Heart left ventricle (tissue), 16 donors: ENCODE data around the gene YBX1. TPM values are rescaled to one million over a fixed set of nuclear protein-coding genes. Genes with fewer than 3 reads are reported as not detected.

ENCODE experiments used
- ATAC-seq, 4 donors: fragments of 200-7000 bp; cut with Tn5 transposase; one replicate each; pipeline ENCODE4 v1.9.1; 2020 to 2022; ENCODE audit warnings: moderate library complexity in 4 of 4, mild to moderate bottlenecking in 3 of 4, moderate number of reproducible peaks in 1 of 4
- DNase-seq, 5 donors: peaks; one replicate each; pipeline ENCODE4 v3.0.0-alpha.2; 2020
- H3K27ac ChIP-seq, 12 donors: fragments of 200-600 bp; sonication (generic) in 4 of 12; one replicate each; pipeline versions ENCODE4 v1.5.0 to v1.8.0; 2016 to 2022; ENCODE audit warnings: mild to moderate bottlenecking in 2 of 12
- H3K27me3 ChIP-seq, 9 donors: fragments of 200-600 bp; sonication (generic) in 2 of 9; one replicate each; pipeline versions ENCODE4 v1.5.1 to v1.8.0; 2016 to 2022; ENCODE audit warnings: mild to moderate bottlenecking in 3 of 9
- H3K36me3 ChIP-seq, 9 donors: fragments of 200-600 bp; sonication (generic) in 2 of 9; one replicate each; pipeline versions ENCODE4 v1.5.0 to v1.8.0; 2018 to 2022; ENCODE audit warnings: mild to moderate bottlenecking in 2 of 9
- H3K4me1 ChIP-seq, 12 donors: fragments of 200-600 bp; sonication (generic) in 4 of 12; one replicate each; pipeline versions ENCODE4 v1.5.0 to v1.8.0; 2016 to 2022; ENCODE audit warnings: mild to moderate bottlenecking in 3 of 12
- H3K4me3 ChIP-seq, 12 donors: fragments of 200-600 bp; sonication (generic) in 4 of 12; one replicate each; pipeline versions ENCODE4 v1.5.0 to v1.8.0; 2017 to 2022; ENCODE audit warnings: mild to moderate bottlenecking in 9 of 12, moderate library complexity in 4 of 12
- H3K9me3 ChIP-seq, 12 donors: fragments of 200-600 bp; sonication (generic) in 4 of 12; one replicate each; pipeline versions ENCODE4 v1.5.0 to v1.8.0; 2016 to 2022; ENCODE audit warnings: mild to moderate bottlenecking in 1 of 12
- POLR2A ChIP-seq, 2 donors: fragments of 450-650 bp; IDR thresholded peaks; one replicate each; pipeline ENCODE4 v1.6.1; 2017; ENCODE audit warnings: antibody characterized with exemption in 2 of 2, mild to moderate bottlenecking in 2 of 2, moderate library complexity in 2 of 2
- WGBS, 4 donors: extraction: QIAGEN DNeasy Blood & Tissue Kit in 2 of 4; methylation state at CpG; one replicate each; pipeline versions ENCODE4 v1.1.5 to v1.1.7; 2013 to 2018; 5-methylcytosine and 5-hydroxymethylcytosine counted together
- intact Hi-C, 10 donors: fragments of 100-400 bp; cut with DNase I; formaldehyde crosslinking; loops; one replicate each; pipeline versions ENCODE4 v1.11.1 to v1.14.2; 2022
- polyA plus RNA-seq, 2 donors: library from polyadenylated mRNA; stranded (reverse); fragments of 200-250 nt; gene quantifications; one replicate each; pipeline ENCODE4 v1.2.3, GENCODE V29; 2013
- total RNA-seq, 9 donors: library from RNA; depleted of rRNA in 2 of 9; stranded (reverse); fragments of >200 nt in 2 of 9; fragmentation: NEBNext Ultra II Directional in 3 of 9; extraction: Animal tissue kit (Norgen Biotek cat#: 25700) in 3 of 9; gene quantifications; one replicate each; pipeline versions ENCODE4 v1.1.0 to v1.2.4, GENCODE V29; 2016 to 2023
- TF ChIP-seq, protein P1 (sequence below), 12 donors: fragments of 200-600 bp; sonication (generic) in 4 of 12; IDR thresholded peaks; one replicate each; pipeline versions ENCODE4 v1.5.0 to v1.8.0; 2018 to 2022; ENCODE audit warnings: antibody characterized with exemption in 12 of 12, mild to moderate bottlenecking in 5 of 12
- donor health status: ischemic (EF 13 %, LVEDD 7.1; RV severe dilation, severe dysfunction).
- donor health status: healthy with polysubstance abuse.
- donor health status: DM: no; HTN: yes; CAD: no.
- donor health status: DM: no; HTN: no; CAD: no.
- donor health status: ischemic (EF 25% LVEDD 6.9; RV normal size, moderate dysfunction).
- donor health status: ischemic (EF 25% LVEDD 5.7; RV mildly dilated, moderate dysfunction).
- donor health status: healthy.
- donor health status: DM: yes; HTN: yes; CAD: no.
- donor health status: ischemic (EF 35%, LVEDD 5.7; RV mildly dilated, moderate dysfunction).
- donor health status: nonischemic (EF 11% LVEDD 7.7; RV severe dilation, severe dysfunction).
- donor health status: DM: yes; HTN: yes; CAD: no.
- donor health status: PGD.
- donor health status: ischemic (EF 29% LVEDD 5.4; RV normal size, mild dysfunction).
- donor health status: nonischemic (EF 23%, LVEDD 6.1; RV moderate dilation, normal function).

YBX1 gene
- total and polyA plus RNA-seq, 11 donors: 638 to 1,226 (median 788) TPM

GRCh38 chr1:42735477-42736105, 53.4 kb downstream of the YBX1 start:
- Histone ChIP-seq H3K9me3 (no peaks in the 10 kb centered on the region), H3K36me3 (no peaks in the 10 kb centered on the region), H3K27ac (no peak overlapping the region), H3K27me3 (no peaks in the 10 kb centered on the region), H3K4me3 (no peak overlapping the region), H3K4me1 (peaks cover 0 to 18% (median 0%) of the 10 kb centered on the region in 12 donors)
- 70 to 91% (median 86%) methylated on average over 3 to 14 of the region's 14 CpGs for WGBS, 4 donors
- DNase-seq (no peak), ATAC-seq (no peak)
- no peak for TF ChIP-seq POLR2A (IDR thresholded peaks at IDR 0.05)
- TF ChIP-seq, protein P1, sequence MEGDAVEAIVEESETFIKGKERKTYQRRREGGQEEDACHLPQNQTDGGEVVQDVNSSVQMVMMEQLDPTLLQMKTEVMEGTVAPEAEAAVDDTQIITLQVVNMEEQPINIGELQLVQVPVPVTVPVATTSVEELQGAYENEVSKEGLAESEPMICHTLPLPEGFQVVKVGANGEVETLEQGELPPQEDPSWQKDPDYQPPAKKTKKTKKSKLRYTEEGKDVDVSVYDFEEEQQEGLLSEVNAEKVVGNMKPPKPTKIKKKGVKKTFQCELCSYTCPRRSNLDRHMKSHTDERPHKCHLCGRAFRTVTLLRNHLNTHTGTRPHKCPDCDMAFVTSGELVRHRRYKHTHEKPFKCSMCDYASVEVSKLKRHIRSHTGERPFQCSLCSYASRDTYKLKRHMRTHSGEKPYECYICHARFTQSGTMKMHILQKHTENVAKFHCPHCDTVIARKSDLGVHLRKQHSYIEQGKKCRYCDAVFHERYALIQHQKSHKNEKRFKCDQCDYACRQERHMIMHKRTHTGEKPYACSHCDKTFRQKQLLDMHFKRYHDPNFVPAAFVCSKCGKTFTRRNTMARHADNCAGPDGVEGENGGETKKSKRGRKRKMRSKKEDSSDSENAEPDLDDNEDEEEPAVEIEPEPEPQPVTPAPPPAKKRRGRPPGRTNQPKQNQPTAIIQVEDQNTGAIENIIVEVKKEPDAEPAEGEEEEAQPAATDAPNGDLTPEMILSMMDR (IDR thresholded peaks at IDR 0.05): no peak
- intact Hi-C loops: no loop called here

- H3K4me1 ChIP-seq: peaks cover 0 to 18% (median 0%) of the 10 kb centered on the region in 12 donors
- no peak for TF ChIP-seq POLR2A (IDR thresholded peaks at IDR 0.05)
- TF ChIP-seq, protein P1 (IDR thresholded peaks at IDR 0.05): peak in 2 of 12 donors; percentile 6
- H3K9me3 ChIP-seq: no peaks in the 10 kb centered on the region
- intact Hi-C loops: no loop called here
- H3K4me3 ChIP-seq: no peak overlapping the region
- no peaks in the 10 kb centered on the region for H3K27me3 ChIP-seq
- ATAC-seq (no peak), DNase-seq (no peak)
- no peak overlapping the region for H3K27ac ChIP-seq
- WGBS, 4 donors: 57 to 100% (median 71%) methylated on average over 1 to 4 of the region's 4 CpGs
- H3K36me3 ChIP-seq: no peaks in the 10 kb centered on the region
Observed at GRCh38 chr1:42736152-42736551, 53.9 kb downstream of the YBX1 start.

DNA sequence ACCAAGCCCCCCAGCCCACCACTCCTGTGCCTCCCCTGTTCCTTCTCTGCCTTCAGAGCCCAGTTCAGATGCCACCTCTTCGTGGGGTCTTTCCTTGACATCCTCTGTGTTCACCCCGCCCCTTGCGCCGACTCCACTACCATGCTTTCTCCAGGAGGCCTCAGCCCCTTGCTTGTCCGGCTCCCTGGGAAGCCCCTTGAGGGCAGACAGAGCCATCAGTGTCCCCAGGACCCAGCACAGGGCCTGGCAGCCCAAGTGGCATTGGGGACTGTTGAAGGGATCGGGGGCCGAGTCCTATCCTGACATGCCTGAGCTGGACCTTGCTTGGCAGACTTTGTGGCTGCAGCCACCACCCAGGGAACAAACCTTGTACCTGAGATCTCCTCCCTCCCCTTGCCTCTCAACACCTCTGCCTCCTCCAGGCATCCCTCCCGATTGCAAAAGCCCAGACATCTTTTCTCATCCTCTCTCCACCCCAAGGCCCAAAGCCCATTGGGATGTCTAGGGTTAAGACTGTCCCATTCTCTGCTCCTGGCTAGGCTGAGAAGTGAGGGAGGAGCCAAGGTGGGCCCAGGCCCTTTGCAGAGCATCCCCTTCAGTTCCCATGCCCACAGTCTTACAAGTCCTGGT, 54.5 kb downstream of the YBX1 start:
- H3K36me3 ChIP-seq: no peaks in the 10 kb centered on the region
- TF ChIP-seq, protein P1 (IDR thresholded peaks at IDR 0.05): no peak
- no peak for TF ChIP-seq POLR2A (IDR thresholded peaks at IDR 0.05)
- ATAC-seq (no peak), DNase-seq (no peak)
- no peak overlapping the region for H3K27ac ChIP-seq
- H3K9me3 ChIP-seq: no peaks in the 10 kb centered on the region
- 85 to 94% (median 92%) methylated on average over 7 to 8 of the region's 8 CpGs for WGBS, 4 donors
- no peaks in the 10 kb centered on the region for H3K27me3 ChIP-seq
- H3K4me3 ChIP-seq: no peak overlapping the region
- intact Hi-C loops: no loop called here
- peaks cover 0 to 18% (median 0%) of the 10 kb centered on the region in 12 donors for H3K4me1 ChIP-seq

DNA sequence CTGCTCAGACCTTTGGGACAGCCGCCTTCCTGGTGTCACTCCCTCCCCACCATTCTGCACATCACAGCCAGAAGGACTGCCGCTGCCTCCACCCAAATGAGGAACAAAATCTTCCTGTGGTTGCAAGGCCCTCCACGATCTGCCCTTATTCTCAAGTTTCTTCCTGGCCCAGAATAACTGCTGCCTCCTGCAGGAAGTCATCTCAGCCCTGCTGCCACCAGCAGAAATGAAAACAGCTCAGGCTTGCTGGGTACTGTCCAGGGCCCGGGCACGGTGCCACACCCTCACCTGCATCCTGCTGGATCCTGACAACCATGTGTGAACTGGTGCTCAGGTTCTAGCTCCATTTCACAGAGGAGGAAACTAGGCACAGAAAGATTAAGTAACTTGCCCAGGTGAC, 55.0 kb downstream of the YBX1 start:
- ATAC-seq: peak in 2 of 4 donors; percentile 13 to 45
- H3K27me3 ChIP-seq: no peaks in the 10 kb centered on the region

More for the DNA sequence above, 55.0 kb downstream of the YBX1 start:
- Histone ChIP-seq H3K27ac (no peak overlapping the region), H3K4me1 (peaks cover 0 to 18% (median 0%) of the 10 kb centered on the region in 12 donors), H3K4me3 (no peak overlapping the region), H3K9me3 (no peaks in the 10 kb centered on the region), H3K36me3 (no peaks in the 10 kb centered on the region)
- DNase-seq: no peak
- TF ChIP-seq, protein P1 (IDR thresholded peaks at IDR 0.05): no peak
- TF ChIP-seq POLR2A (IDR thresholded peaks at IDR 0.05): no peak
- intact Hi-C loops: no loop called here
- WGBS, 4 donors: 45 to 71% (median 57%) methylated on average over 5 of the region's 5 CpGs
